GM21381 (cell line): ENCODE measurements around the gene CDC26.
A peak's percentile ranks its signal among the peaks of the same experiment; 100 is the strongest.

Source experiments
- ATAC-seq: cut with Tn5 transposase; IDR thresholded peaks from one replicate; pipeline ENCODE4 v1.9.1; 2021; ENCODE audit warnings: mild to moderate bottlenecking, moderate library complexity; ENCODE audit not compliant: unreplicated experiment

Gene CDC26

GRCh38 chr9:113275157-113276131, at the start of gene CDC26, which contains the start of gene PRPF4:
TSS of gene CDC26 (minus strand) at chr9:113275572. CDS start at chr9:113272507, 3,065 bp downstream.
TSS of gene PRPF4 (plus strand) at chr9:113275658. CDS start at chr9:113275744, 86 bp downstream.
- peak; percentile 98 for ATAC-seq

- ATAC-seq, result no peak
Measured at GRCh38 chr9:113322671-113323070, 47.3 kb upstream of the CDC26 start.

GRCh38 chr9:113320051-113320450, 44.7 kb upstream of the CDC26 start:
- no peak for ATAC-seq

GRCh38 chr9:113319054-113319453, 43.7 kb upstream of the CDC26 start:
- ATAC-seq, result no peak

GRCh38 chr9:113317777-113318176, 42.4 kb upstream of the CDC26 start:
- no peak for ATAC-seq

- no peak for ATAC-seq
Measured at GRCh38 chr9:113316030-113316429, 40.7 kb upstream of the CDC26 start.

- no peak for ATAC-seq
Measured at GRCh38 chr9:113315231-113315630, 39.9 kb upstream of the CDC26 start.

- ATAC-seq, result no peak
Measured at GRCh38 chr9:113313261-113313660, 37.9 kb upstream of the CDC26 start.

- no peak for ATAC-seq
Measured at GRCh38 chr9:113311961-113312360, 36.6 kb upstream of the CDC26 start.

GRCh38 chr9:113310538-113310937, 35.2 kb upstream of the CDC26 start:
- no peak for ATAC-seq

GRCh38 chr9:113309204-113309813, 33.9 kb upstream of the CDC26 start:
- ATAC-seq, result no peak

- ATAC-seq, result no peak
Measured at GRCh38 chr9:113307396-113307975, 32.1 kb upstream of the CDC26 start.

GRCh38 chr9:113306566-113306965, 31.2 kb upstream of the CDC26 start:
- no peak for ATAC-seq

GRCh38 chr9:113302792-113303418, 27.5 kb upstream of the CDC26 start, which contains the start of gene RNF183:
TSS of gene RNF183 (minus strand) at chr9:113303376. CDS start at chr9:113298184, 5,192 bp downstream.
- no peak for ATAC-seq

GRCh38 chr9:113301548-113301947, 26.2 kb upstream of the CDC26 start:
- ATAC-seq, result no peak

GRCh38 chr9:113299800-113300292, 24.5 kb upstream of the CDC26 start:
- no peak for ATAC-seq

- ATAC-seq, result no peak
Measured at GRCh38 chr9:113298924-113299770, 23.8 kb upstream of the CDC26 start.

GRCh38 chr9:113298311-113298710, 22.9 kb upstream of the CDC26 start:
- ATAC-seq, result no peak

GRCh38 chr9:113296796-113297558, 21.6 kb upstream of the CDC26 start:
- no peak for ATAC-seq
